ENCODE results near the gene MMP2. TPM values are rescaled to one million over a fixed set of nuclear protein-coding genes. Genes with fewer than 3 reads are reported as not detected.

The MMP2 gene
- total RNA-seq, 4 donors from 2014 or later = 211 to 368 (median 256) TPM

GRCh38 chr16:55453909-55454308, 25.1 kb upstream of the MMP2 start:
- intact Hi-C loops (cut with DNase I) = no loop called here
- H3K4me3 ChIP-seq = no peak overlapping the region
- 59% methylated on average over 2 of the region's 2 CpGs for WGBS
- no peaks in the 10 kb centered on the region for H3K4me1 ChIP-seq
- H3K36me3 ChIP-seq = no peaks in the 10 kb centered on the region
- H3K27ac ChIP-seq (replicated peaks in 1 of 4) = no peak overlapping the region
- no peak for DNase-seq (ENCODE audit: extremely low spot score)
- peaks cover 0 to 4% (median 0%) of the 10 kb centered on the region in 4 donors for H3K27me3 ChIP-seq
- TF ChIP-seq, protein P1, sequence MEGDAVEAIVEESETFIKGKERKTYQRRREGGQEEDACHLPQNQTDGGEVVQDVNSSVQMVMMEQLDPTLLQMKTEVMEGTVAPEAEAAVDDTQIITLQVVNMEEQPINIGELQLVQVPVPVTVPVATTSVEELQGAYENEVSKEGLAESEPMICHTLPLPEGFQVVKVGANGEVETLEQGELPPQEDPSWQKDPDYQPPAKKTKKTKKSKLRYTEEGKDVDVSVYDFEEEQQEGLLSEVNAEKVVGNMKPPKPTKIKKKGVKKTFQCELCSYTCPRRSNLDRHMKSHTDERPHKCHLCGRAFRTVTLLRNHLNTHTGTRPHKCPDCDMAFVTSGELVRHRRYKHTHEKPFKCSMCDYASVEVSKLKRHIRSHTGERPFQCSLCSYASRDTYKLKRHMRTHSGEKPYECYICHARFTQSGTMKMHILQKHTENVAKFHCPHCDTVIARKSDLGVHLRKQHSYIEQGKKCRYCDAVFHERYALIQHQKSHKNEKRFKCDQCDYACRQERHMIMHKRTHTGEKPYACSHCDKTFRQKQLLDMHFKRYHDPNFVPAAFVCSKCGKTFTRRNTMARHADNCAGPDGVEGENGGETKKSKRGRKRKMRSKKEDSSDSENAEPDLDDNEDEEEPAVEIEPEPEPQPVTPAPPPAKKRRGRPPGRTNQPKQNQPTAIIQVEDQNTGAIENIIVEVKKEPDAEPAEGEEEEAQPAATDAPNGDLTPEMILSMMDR (IDR thresholded peaks at IDR 0.05) = no peak
- TF ChIP-seq POLR2A (IDR thresholded peaks at IDR 0.05; ENCODE audit: low read depth) = no peak
- TF ChIP-seq EP300 (IDR thresholded peaks at IDR 0.05) = no peak
- no peaks in the 10 kb centered on the region for H3K9me3 ChIP-seq

GRCh38 chr16:55454861-55455260, 24.1 kb upstream of the MMP2 start:
- Histone ChIP-seq H3K9me3 (no peaks in the 10 kb centered on the region), H3K36me3 (no peaks in the 10 kb centered on the region), H3K27ac (replicated peaks in 1 of 4) (no peak overlapping the region), H3K27me3 (peaks cover 0 to 8% (median 0%) of the 10 kb centered on the region in 4 donors), H3K4me3 (no peak overlapping the region), H3K4me1 (no peaks in the 10 kb centered on the region)
- TF ChIP-seq, protein P1 (IDR thresholded peaks at IDR 0.05) = no peak
- TF ChIP-seq POLR2A (IDR thresholded peaks at IDR 0.05; ENCODE audit: low read depth) (no peak), POLR2AphosphoS5 (IDR thresholded peaks at IDR 0.05) (no peak), EP300 (IDR thresholded peaks at IDR 0.05) (no peak)
- DNase-seq (ENCODE audit: extremely low spot score) = no peak
- WGBS = 75% methylated on average over 5 of the region's 6 CpGs
- intact Hi-C loops (cut with DNase I) = no loop called here

- intact Hi-C loops (cut with DNase I) = no loop called here
- Histone ChIP-seq H3K4me1 (peaks cover 0 to 5% (median 0%) of the 10 kb centered on the region in 4 donors), H3K36me3 (no peaks in the 10 kb centered on the region), H3K4me3 (no peak overlapping the region), H3K9me3 (no peaks in the 10 kb centered on the region), H3K27me3 (peaks cover 0 to 22% (median 1%) of the 10 kb centered on the region in 4 donors), H3K27ac (replicated peaks in 1 of 4) (no peak overlapping the region)
- DNase-seq (ENCODE audit: extremely low spot score) = no peak
- TF ChIP-seq POLR2AphosphoS5 (IDR thresholded peaks at IDR 0.05) = no peak
- TF ChIP-seq EP300 (IDR thresholded peaks at IDR 0.05) = no peak
- no peak for TF ChIP-seq POLR2A (IDR thresholded peaks at IDR 0.05; ENCODE audit: low read depth)
- TF ChIP-seq, protein P1 (IDR thresholded peaks at IDR 0.05) = no peak
- 73% methylated on average over 6 of the region's 6 CpGs for WGBS
Observed at GRCh38 chr16:55462241-55462640, 16.8 kb upstream of the MMP2 start.

DNA sequence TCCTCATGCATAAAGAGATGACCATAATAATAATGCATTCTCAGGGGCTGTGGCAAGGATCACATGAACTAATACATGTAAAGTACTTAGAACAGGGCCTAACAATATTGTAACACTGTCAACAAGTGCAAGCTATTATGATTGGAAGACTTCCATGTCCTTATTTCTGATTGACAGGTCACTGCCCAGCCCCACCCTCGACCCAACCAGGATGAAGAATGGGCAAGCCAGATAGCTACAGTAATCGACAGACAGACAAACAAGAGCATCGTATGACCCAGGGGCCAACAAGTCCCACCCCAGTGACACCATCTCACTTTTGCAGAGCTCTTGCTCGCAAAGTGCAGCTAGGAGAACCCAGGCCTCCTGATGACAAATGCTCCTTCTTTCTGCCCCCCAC, 14.6 kb upstream of the MMP2 start:
- Histone ChIP-seq H3K27me3 (peaks cover 0 to 28% (median 1%) of the 10 kb centered on the region in 4 donors), H3K9me3 (no peaks in the 10 kb centered on the region), H3K27ac (replicated peaks in 1 of 4) (no peak overlapping the region), H3K4me3 (no peak overlapping the region), H3K4me1 (peaks cover 0 to 5% (median 0%) of the 10 kb centered on the region in 4 donors), H3K36me3 (no peaks in the 10 kb centered on the region)
- TF ChIP-seq EP300 (IDR thresholded peaks at IDR 0.05) (no peak), POLR2AphosphoS5 (IDR thresholded peaks at IDR 0.05) (no peak), POLR2A (IDR thresholded peaks at IDR 0.05; ENCODE audit: low read depth) (no peak)
- TF ChIP-seq, protein P1 (IDR thresholded peaks at IDR 0.05) = no peak
- DNase-seq (ENCODE audit: extremely low spot score) = no peak
- intact Hi-C loops (cut with DNase I) = loop anchor here (2.0 kb wide), 2 partner anchors 78 to 238 kb away; no protein-coding TSS in a partner anchor
- 53% methylated on average over 4 of the region's 4 CpGs for WGBS

Measured in esophagus muscularis mucosa (tissue), 4 donors.